Stomach (tissue), 4 donors: ENCODE results near the gene CCN5.

ENCODE experiments used
- CTCF ChIP-seq, 7 experiments: fragments of 450-650 bp in 4 of 7; fragments of 200-600 bp in 3 of 7; sonication (generic) in 3 of 7; IDR thresholded peaks; one replicate each; pipeline ENCODE4 v1.5.1; 2016 to 2019; ENCODE audit warnings: antibody characterized with exemption in 7 of 7, control low read depth in 2 of 7, mild to moderate bottlenecking in 1 of 7
- POLR2A ChIP-seq, 4 donors: fragments of 450-650 bp; IDR thresholded peaks; one replicate each; pipeline ENCODE4 v1.6.1; 2016; ENCODE audit warnings: antibody characterized with exemption in 4 of 4, control low read depth in 2 of 4, mild to moderate bottlenecking in 1 of 4, moderate library complexity in 1 of 4
- POLR2AphosphoS5 ChIP-seq, 3 donors: sonication (generic); formaldehyde crosslinking; IDR thresholded peaks; one replicate each; pipeline ENCODE4 v1.6.1; 2016; ENCODE audit warnings: antibody characterized with exemption in 3 of 3

- TF ChIP-seq CTCF (IDR thresholded peaks at IDR 0.05) (no peak), POLR2A (IDR thresholded peaks at IDR 0.05) (no peak), POLR2AphosphoS5 (IDR thresholded peaks at IDR 0.05) (no peak)
These were observed 36.9 kb upstream of the CCN5 start for GRCh38 chr20:44678242-44678641.
